WI38 (cell line): ENCODE measurements around the gene SLC6A16.
"Not testable (repeated sequence)": the region's sequence is repeated elsewhere in the genome, so short reads cannot be mapped to it uniquely, and the experiment has no call there.

ENCODE experiments used
- H3K4me3 ChIP-seq: 2 replicates; pipeline ENCODE4 v1.5.1; 2011; ENCODE audit warnings: low read depth, mild to moderate bottlenecking, control low read depth, low read length
- CTCF ChIP-seq: IDR thresholded peaks from 2 replicates; pipeline ENCODE4 v1.5.1; 2012; ENCODE audit warnings: low read depth, mild to moderate bottlenecking, control low read depth, low read length

The SLC6A16 gene

GRCh38 chr19:49315111-49315510, 9.9 kb downstream of the SLC6A16 start:
- no peak overlapping the region for H3K4me3 ChIP-seq
- TF ChIP-seq CTCF, result no peak

- no peak for TF ChIP-seq CTCF
- no peak overlapping the region for H3K4me3 ChIP-seq
These were observed 15.9 kb downstream of the SLC6A16 start for GRCh38 chr19:49309087-49309486.

GRCh38 chr19:49306734-49307133, 18.3 kb downstream of the SLC6A16 start:
- not testable (repeated sequence) for H3K4me3 ChIP-seq

GRCh38 chr19:49301866-49302252, 23.1 kb downstream of the SLC6A16 start:
- TF ChIP-seq CTCF, result no peak
- no peak overlapping the region for H3K4me3 ChIP-seq

DNA sequence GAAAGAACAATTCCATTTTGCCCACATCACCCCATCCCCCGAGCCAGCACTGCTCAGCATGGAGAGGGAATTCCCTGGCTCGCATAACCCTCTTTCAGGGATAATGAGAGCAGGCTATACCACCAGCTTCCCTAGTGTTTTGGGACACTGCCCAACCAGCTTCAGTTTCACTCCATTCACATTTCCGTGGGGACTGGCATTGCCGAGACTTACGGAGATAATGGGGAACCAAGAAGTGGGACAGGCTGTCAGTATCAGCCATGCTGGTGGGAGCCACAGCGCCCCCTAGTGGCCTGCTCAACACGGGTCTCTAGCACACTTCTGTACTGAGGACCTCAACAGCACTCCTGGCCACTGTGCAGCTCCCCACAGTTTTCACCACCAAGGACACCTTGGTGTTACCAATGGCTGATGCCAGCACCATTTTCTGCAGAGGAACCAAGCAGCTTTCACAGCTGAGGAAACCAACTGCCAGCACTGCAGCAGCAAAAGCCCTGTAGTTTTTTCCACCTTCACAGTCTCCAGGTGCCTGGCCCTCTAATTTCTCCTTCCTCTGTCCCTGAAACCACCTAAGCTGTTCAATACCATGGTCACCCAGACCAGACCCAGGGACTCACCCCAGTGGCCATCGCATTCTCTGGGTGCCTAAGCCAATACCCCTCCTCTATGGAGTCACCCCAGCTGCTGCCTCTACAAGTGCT, 23.7 kb downstream of the SLC6A16 start:
- peak; percentile 77 for TF ChIP-seq CTCF
- H3K4me3 ChIP-seq, result no peak overlapping the region

- not testable (repeated sequence) for H3K4me3 ChIP-seq
These were observed 26.3 kb downstream of the SLC6A16 start for GRCh38 chr19:49298653-49299052.

GRCh38 chr19:49297403-49297802, 27.6 kb downstream of the SLC6A16 start:
- no peak for TF ChIP-seq CTCF
- no peak overlapping the region for H3K4me3 ChIP-seq

DNA sequence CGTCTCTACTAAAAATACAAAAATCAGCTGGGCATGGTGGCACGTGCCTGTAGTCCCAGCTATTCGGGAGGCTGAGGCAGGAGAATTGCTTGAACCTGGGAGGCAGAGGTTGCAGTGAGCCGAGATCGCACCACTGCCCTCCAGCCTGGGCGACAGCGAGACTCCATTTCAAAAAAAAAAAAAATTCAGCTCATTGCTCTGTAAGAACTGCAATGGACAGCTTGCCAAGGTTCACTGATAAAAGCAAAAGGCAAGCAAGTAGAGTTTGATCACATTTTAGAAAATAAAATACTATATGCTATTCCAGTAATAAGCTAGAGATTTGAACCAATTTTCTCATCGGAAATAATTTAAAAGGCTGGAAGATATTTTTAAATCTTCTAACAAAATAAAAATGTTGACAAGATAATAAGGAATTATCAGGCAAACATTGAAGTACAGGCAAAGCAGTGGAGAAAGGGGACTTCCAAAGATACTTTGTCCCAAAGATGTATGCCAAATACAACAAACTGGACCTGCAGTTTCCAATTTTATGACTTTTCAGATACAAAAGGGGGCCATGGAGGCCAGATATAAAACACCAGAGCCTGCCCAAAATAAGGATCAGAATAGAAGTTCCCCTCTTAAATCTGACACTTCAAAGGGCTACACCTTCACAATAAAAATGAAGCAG, 29.6 kb downstream of the SLC6A16 start:
- H3K4me3 ChIP-seq, result no peak overlapping the region
- TF ChIP-seq CTCF, result no peak
